MM.1S (cell line): ENCODE data around the gene ZIK1.

Experiments used
- DNase-seq: peaks from one replicate; pipeline ENCODE4 v3.0.0-alpha.2; 2015
- H2AFZ ChIP-seq: fragments of 300-600 bp; sonication (generic); 2 replicates; pipeline ENCODE4 v1.6.0; 2016; ENCODE audit warnings: antibody characterized with exemption, low read length
- H3F3A ChIP-seq: fragments of 300-600 bp; sonication (generic); 2 replicates; pipeline ENCODE4 v1.6.1; 2016; ENCODE audit warnings: mild to moderate bottlenecking, antibody characterized with exemption, low read length, moderate library complexity, mixed read lengths; ENCODE audit not compliant: insufficient read depth
- H3K27ac ChIP-seq: fragments of 300-600 bp; sonication (generic); 2 replicates; pipeline ENCODE4 v1.5.1; 2016; ENCODE audit warnings: mild to moderate bottlenecking, low read length
- H3K27me3 ChIP-seq: fragments of 300-600 bp; sonication (generic); replicated peaks from 2 replicates; pipeline ENCODE4 v1.6.0; 2016; ENCODE audit warnings: low read length; ENCODE audit not compliant: insufficient read depth
- H3K36me3 ChIP-seq: fragments of 300-600 bp; sonication (generic); replicated peaks from 2 replicates; pipeline ENCODE4 v1.6.1; 2016; ENCODE audit warnings: mild to moderate bottlenecking, low read length, mixed read lengths; ENCODE audit not compliant: insufficient read depth
- H3K4me1 ChIP-seq: fragments of 300-600 bp; sonication (generic); 2 replicates; pipeline ENCODE4 v1.6.1; 2016; ENCODE audit warnings: low read length, mixed read lengths
- H3K4me2 ChIP-seq: fragments of 300-600 bp; sonication (generic); 2 replicates; pipeline ENCODE4 v1.6.0; 2016; ENCODE audit warnings: low read depth, low read length
- H3K4me3 ChIP-seq: fragments of 300-600 bp; sonication (generic); 2 replicates; pipeline ENCODE4 v1.5.1; 2016; ENCODE audit warnings: low read length, mixed read lengths
- H3K79me2 ChIP-seq: fragments of 300-600 bp; sonication (generic); 2 replicates; pipeline ENCODE4 v1.6.1; 2016; ENCODE audit warnings: mixed run types, low read length, mixed read lengths
- H3K9ac ChIP-seq: fragments of 300-600 bp; sonication (generic); 2 replicates; pipeline ENCODE4 v1.6.1; 2016; ENCODE audit warnings: low read length, mixed read lengths
- H3K9me2 ChIP-seq: fragments of 300-600 bp; sonication (generic); replicated peaks from 2 replicates; pipeline ENCODE4 v1.6.1; 2016; ENCODE audit warnings: mild to moderate bottlenecking, low read length, mixed read lengths; ENCODE audit not compliant: insufficient read depth
- H3K9me3 ChIP-seq: fragments of 300-600 bp; sonication (generic); replicated peaks from 2 replicates; pipeline ENCODE4 v1.6.1; 2016; ENCODE audit warnings: mild to moderate bottlenecking, low read length, mixed read lengths; ENCODE audit not compliant: insufficient read depth
- H4K20me1 ChIP-seq: fragments of 300-600 bp; sonication (generic); 2 replicates; pipeline ENCODE4 v1.6.1; 2016; ENCODE audit warnings: mild to moderate bottlenecking, low read length, moderate library complexity, mixed read lengths; ENCODE audit not compliant: insufficient read depth
- CTCF ChIP-seq: fragments of 300-600 bp; sonication (generic); IDR thresholded peaks from 2 replicates; pipeline ENCODE4 v1.5.1; 2016; ENCODE audit warnings: antibody characterized with exemption, low read length, mixed read lengths
- EZH2 ChIP-seq: fragments of 300-600 bp; sonication (generic); optimal IDR thresholded peaks from 2 replicates; pipeline ENCODE3; 2017; ENCODE audit warnings: low read depth, mild to moderate bottlenecking, antibody characterized with exemption, low read length, mixed read lengths
- EZH2phosphoT487 ChIP-seq: fragments of 300-600 bp; sonication (generic); IDR thresholded peaks from 2 replicates; pipeline ENCODE4 v1.6.1; 2018; ENCODE audit warnings: antibody characterized with exemption, low read length

Gene ZIK1

GRCh38 chr19:57563547-57563946, 20.4 kb upstream of the ZIK1 start:
- no peak overlapping the region for H3K27ac ChIP-seq
- H4K20me1 ChIP-seq: no peaks in the 10 kb centered on the region
- H3F3A ChIP-seq: peaks cover 5% of the 10 kb centered on the region; the same call in 1 of the 2 replicates
- H3K27me3 ChIP-seq: no peaks in the 10 kb centered on the region; the same call in 1 of the 2 replicates
- H3K4me3 ChIP-seq: no peak overlapping the region
- no peak overlapping the region for H3K9ac ChIP-seq
- DNase-seq: no peak
- no peaks in the 10 kb centered on the region for H3K36me3 ChIP-seq
- no peaks in the 10 kb centered on the region; the same call in 1 of the 2 replicates for H3K9me3 ChIP-seq
- no peak overlapping the region for H3K4me2 ChIP-seq
- H3K9me2 ChIP-seq: no peaks in the 10 kb centered on the region
- TF ChIP-seq EZH2: no peak
- TF ChIP-seq EZH2phosphoT487: no peak
- 0 out of 2 replicates have a peak, but pooled peaks cover 7% of the 10 kb centered on the region for H3K79me2 ChIP-seq
- H2AFZ ChIP-seq: no peak overlapping the region
- no peaks in the 10 kb centered on the region for H3K4me1 ChIP-seq

- Histone ChIP-seq H3K4me2 (no peak overlapping the region), H3K4me3 (no peak overlapping the region), H4K20me1 (no peaks in the 10 kb centered on the region), H3K9me2 (no peaks in the 10 kb centered on the region), H3K27ac (no peak overlapping the region), H3K36me3 (no peaks in the 10 kb centered on the region), H3K4me1 (no peaks in the 10 kb centered on the region), H3K9me3 (no peaks in the 10 kb centered on the region; the same call in 1 of the 2 replicates), H3K9ac (no peak overlapping the region), H2AFZ (no peak overlapping the region), H3F3A (no peaks in the 10 kb centered on the region), H3K27me3 (no peaks in the 10 kb centered on the region; the same call in 1 of the 2 replicates), H3K79me2 (no peaks in the 10 kb centered on the region)
- no peak for TF ChIP-seq CTCF
- TF ChIP-seq EZH2: no peak
- TF ChIP-seq EZH2phosphoT487: no peak
- no peak for DNase-seq
These were observed 17.3 kb upstream of the ZIK1 start for GRCh38 chr19:57566396-57567265.

- Histone ChIP-seq H3K36me3 (peaks cover 22% of the 10 kb centered on the region; the same call in 1 of the 2 replicates), H2AFZ (no peak overlapping the region), H3K4me3 (no peak overlapping the region), H3K9me2 (no peaks in the 10 kb centered on the region), H3F3A (no peaks in the 10 kb centered on the region), H3K4me1 (no peaks in the 10 kb centered on the region), H3K4me2 (no peak overlapping the region), H3K27me3 (no peaks in the 10 kb centered on the region), H3K9me3 (no peaks in the 10 kb centered on the region), H3K27ac (no peak overlapping the region), H4K20me1 (no peaks in the 10 kb centered on the region), H3K79me2 (no peaks in the 10 kb centered on the region), H3K9ac (no peak overlapping the region)
- TF ChIP-seq EZH2 (no peak), EZH2phosphoT487 (no peak), CTCF (no peak)
- no peak for DNase-seq
These were observed 13.2 kb upstream of the ZIK1 start for GRCh38 chr19:57570707-57571106.
